C4-2B (cell line): ENCODE measurements around the gene NRG3.

Experiments used
- H3K27ac ChIP-seq: fragments of 450-650 bp; 2 replicates; pipeline ENCODE4 v1.5.1; 2017
- ZFX ChIP-seq: fragments of 450-650 bp; IDR thresholded peaks from 2 replicates; pipeline ENCODE4 v1.6.1; 2017
- TF ChIP-seq, protein P1 (sequence below): fragments of 450-650 bp; conservative IDR thresholded peaks from 2 replicates; pipeline ENCODE4 v1.5.1; 2017; ENCODE audit warnings: mild to moderate bottlenecking

The NRG3 gene

DNA sequence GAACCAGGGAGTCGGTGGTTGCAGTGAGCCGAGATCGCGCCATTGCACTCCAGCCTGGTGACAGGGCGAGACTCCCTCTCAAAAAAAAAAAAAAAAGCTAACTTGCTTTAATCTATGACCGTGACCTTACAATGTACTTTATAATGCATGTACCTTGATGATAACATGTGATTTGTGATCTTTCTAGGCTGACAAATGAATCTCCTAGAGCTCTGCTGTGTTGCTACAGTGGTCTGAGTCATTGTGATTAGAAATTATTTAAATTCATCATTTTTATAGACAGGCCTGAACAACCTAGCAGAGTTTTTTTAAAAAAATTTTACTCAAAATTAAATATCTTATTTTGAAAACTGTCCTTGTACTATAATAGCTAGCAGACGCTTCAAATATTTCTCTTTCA lies 722.8 kb downstream of the NRG3 start:
- TF ChIP-seq, protein P1, sequence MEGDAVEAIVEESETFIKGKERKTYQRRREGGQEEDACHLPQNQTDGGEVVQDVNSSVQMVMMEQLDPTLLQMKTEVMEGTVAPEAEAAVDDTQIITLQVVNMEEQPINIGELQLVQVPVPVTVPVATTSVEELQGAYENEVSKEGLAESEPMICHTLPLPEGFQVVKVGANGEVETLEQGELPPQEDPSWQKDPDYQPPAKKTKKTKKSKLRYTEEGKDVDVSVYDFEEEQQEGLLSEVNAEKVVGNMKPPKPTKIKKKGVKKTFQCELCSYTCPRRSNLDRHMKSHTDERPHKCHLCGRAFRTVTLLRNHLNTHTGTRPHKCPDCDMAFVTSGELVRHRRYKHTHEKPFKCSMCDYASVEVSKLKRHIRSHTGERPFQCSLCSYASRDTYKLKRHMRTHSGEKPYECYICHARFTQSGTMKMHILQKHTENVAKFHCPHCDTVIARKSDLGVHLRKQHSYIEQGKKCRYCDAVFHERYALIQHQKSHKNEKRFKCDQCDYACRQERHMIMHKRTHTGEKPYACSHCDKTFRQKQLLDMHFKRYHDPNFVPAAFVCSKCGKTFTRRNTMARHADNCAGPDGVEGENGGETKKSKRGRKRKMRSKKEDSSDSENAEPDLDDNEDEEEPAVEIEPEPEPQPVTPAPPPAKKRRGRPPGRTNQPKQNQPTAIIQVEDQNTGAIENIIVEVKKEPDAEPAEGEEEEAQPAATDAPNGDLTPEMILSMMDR = no peak
- no peak for TF ChIP-seq ZFX
- H3K27ac ChIP-seq = no peak overlapping the region

DNA sequence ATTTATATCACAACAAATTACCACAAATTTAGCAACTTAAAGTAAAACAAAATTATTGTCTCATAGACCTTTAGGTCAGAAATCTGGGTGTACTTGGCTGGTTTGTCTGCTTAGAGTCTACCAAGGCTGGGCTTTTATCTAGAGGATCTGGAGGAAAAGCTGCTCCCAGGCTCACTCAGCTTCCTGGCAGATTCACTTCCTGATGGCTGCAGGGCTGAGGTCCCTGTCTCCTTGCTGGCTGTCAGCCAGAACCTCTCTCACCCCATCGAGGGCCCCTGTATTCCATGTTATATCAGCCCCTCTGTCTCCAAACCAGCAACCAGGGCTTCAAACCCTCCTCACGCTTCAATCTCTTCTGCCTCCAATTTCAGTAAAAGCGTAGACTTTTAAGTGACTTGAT lies 734.9 kb downstream of the NRG3 start:
- H3K27ac ChIP-seq = no peak overlapping the region

DNA sequence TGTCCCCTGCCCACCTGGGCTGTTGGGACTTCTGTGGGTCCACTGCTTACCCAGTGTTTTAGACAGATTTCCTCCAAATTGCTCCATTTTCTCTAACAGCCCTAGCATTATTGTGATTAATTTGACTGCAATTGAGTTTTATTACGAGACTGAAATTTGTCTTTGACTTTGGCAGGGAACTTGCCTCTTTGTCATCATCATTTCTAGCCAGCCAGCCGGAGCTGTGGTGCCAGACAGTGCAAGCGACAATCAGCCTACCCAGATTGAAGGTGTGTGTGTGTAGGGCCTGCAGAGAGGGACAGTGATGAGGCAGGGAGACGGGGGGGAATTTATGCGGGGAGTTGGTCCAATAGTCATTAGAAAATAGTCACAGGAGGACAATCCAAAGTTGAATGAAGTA lies 743.0 kb downstream of the NRG3 start:
- H3K27ac ChIP-seq = no peak overlapping the region
- no peak for TF ChIP-seq ZFX
- TF ChIP-seq, protein P1 = no peak

More for the DNA sequence above, 734.9 kb downstream of the NRG3 start:
- TF ChIP-seq ZFX = no peak
- TF ChIP-seq, protein P1 = no peak

DNA sequence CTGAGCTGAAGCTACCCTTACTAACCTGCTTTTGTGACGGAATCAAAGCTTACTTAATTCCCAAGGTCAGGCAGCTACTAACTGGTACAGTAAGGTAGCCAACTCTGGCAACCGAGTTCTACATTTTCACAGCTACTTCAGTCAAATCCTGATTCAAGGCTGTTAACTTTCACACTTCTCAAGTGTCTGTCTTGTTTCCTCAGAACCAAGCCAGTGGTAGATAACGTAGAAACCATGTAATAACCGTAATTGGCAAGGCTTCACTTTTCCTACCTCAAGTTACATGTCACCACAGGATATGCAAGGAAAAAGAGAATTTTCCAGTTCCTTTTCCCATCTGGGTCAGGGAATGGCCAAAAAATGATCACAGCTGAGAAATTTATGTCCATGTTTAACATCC lies 746.7 kb downstream of the NRG3 start:
- H3K27ac ChIP-seq = no peak overlapping the region
- no peak for TF ChIP-seq ZFX
- TF ChIP-seq, protein P1 = no peak

DNA sequence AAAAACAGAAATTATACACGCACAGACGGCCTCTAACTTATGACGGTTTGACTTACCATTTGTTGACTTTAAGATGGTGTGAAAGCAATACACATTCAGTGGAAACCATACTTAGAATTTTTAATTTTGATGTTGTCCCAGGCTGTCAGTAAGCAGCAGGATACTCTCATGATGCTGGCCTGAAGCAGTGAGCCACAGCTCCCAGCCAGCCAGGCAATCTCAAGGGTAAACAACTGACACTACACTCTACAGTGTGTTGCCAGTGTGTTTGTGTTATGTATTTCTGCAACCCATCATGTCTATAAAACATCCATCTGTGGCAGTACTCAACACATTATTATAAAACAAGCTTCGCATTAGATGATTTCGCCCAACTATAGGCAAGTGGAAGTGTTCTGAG lies 747.5 kb downstream of the NRG3 start:
- no peak for TF ChIP-seq ZFX
- TF ChIP-seq, protein P1 = no peak

DNA sequence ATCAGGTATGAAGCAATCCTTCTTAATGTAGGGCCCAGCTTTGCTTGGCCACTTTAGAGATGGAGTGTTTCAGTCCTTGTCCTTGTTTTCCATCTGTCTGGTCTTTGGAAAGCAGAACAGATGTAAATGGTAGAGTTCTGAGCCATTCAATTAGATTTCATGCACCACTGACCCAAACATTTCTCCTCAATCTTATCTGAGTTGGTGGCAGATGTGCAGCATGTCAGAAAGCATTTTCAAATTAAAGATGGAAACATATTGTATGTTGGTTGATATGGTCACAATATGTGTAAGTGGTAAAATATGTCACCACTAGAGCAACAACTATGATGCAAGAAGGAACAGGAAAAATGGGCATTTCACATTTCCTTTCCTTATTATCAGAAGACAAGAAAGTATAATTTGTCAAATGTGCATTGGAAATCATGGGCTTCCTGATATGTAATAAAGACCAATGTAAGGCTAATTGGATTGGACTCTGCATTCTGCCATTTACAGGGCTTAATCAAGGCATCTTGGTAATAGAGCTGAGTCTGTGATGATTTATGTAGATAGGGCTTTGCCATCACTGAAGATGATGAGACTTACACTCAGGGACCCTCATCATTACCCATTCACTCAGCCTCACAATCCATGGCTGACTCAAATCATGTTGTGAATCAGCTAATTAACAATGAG lies 750.7 kb downstream of the NRG3 start:
- no peak overlapping the region for H3K27ac ChIP-seq
- TF ChIP-seq, protein P1 = no peak
- no peak for TF ChIP-seq ZFX

More for the DNA sequence above, 747.5 kb downstream of the NRG3 start:
- no peak overlapping the region for H3K27ac ChIP-seq

DNA sequence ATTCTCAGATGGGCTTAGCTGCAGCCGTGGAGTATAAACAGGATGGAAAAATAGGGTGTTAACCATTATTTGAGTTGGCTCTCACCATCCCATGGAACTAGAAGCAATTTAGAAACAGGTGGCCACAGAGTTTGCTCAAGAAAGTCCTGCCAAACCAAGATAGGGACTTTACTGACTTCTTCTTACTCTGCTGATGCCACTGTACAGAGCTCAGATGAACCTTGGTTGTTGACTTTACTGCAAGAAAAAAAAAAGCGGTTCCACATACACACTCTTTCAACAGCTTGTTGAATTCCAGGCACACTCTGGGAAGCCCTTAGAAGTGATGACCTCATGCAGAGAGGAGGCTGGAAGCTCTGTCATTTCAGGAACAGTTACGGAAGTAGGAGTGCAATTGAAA lies 753.4 kb downstream of the NRG3 start:
- TF ChIP-seq, protein P1 = no peak
- TF ChIP-seq ZFX = no peak
- no peak overlapping the region for H3K27ac ChIP-seq
